ENCODE results near the gene TMUB2. TPM values are rescaled to one million over a fixed set of nuclear protein-coding genes. Genes with fewer than 3 reads are reported as not detected.

TMUB2 gene
- total and polyA plus RNA-seq, 2 of the 13 experiments (the other 11 are each of a cell fraction or from before 2014, with no cell fraction given): 26.9 to 50.8 TPM

DNA sequence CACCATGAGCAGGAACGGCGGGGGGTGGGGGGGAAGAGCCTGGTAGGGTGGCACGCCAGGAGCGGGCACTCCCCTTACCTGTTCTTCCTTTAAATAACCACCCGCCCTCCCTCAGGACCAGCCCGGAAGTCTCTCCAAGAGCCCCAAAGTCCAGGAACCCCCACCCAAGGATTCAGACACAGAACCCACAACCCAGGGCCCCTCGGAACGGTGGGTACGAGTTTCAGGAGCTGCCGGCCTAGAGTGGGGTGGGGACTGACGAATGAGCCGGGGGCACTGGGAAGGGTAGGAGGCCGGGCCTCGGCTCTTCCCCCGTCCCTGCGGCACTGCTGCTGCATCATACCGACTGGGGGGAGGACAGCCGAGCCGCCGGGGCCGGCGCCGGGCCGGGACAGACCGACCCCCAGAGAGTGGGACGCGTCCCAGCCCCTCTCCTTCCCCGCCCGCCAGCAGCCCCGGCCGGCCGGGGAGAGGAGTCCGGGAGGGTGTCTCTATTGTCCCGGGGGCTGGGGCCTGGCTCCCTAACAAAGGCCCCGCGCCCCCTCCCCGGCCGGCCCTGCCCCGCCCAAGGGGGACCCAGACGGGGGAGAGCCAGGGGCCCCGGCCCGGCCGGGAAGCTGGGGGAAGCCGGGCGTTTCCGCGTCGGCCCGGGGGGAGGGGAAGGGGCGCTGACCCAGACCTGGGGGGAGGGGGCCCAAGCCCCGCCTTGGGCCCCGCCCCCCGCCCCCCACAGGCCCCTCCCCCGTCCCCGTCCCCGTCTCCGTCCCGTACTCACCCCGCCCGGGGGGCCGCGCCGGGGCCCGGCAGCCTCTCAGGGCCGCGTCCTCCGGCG lies 12.2 kb downstream of the TMUB2 start (continued):
- no peak for TF ChIP-seq SOX13 (IDR thresholded peaks at IDR 0.05)
- TF ChIP-seq SOX13 (CRISPR knock-in tag; conservative IDR thresholded peaks at IDR 0.05 in 1 of 2, IDR thresholded peaks at IDR 0.05 in 1 of 2): peak in 1 of 2 experiments; percentile 14; a peak in 1 of 4 replicates
- TF ChIP-seq ESRRA (CRISPR knock-in tag; IDR thresholded peaks at IDR 0.05; ENCODE audit: low read depth): no peak
- peak; percentile 43 for TF ChIP-seq SAP130 (CRISPR knock-in tag; IDR thresholded peaks at IDR 0.05; ENCODE audit: low read depth)
- no peak for TF ChIP-seq KLF11 (CRISPR knock-in tag; IDR thresholded peaks at IDR 0.05)
- TF ChIP-seq TCF12 (IDR thresholded peaks at IDR 0.05): no peak
- 0 out of 2 replicates have a peak, but pooled peaks have one; percentile 37 for TF ChIP-seq TCF12 (CRISPR knock-in tag; IDR thresholded peaks at IDR 0.05)
- TF ChIP-seq, protein P1, sequence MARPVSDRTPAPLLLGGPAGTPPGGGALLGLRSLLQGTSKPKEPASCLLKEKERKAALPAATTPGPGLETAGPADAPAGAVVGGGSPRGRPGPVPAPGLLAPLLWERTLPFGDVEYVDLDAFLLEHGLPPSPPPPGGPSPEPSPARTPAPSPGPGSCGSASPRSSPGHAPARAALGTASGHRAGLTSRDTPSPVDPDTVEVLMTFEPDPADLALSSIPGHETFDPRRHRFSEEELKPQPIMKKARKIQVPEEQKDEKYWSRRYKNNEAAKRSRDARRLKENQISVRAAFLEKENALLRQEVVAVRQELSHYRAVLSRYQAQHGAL (CRISPR knock-in tag; IDR thresholded peaks at IDR 0.05; ENCODE audit: not compliant biosample characterization): no peak
- no peak for TF ChIP-seq FOXP1 (IDR thresholded peaks at IDR 0.05)
- TF ChIP-seq FOXP1 (CRISPR knock-in tag; IDR thresholded peaks at IDR 0.05): no peak
- peak; percentile 82 for TF ChIP-seq AKAP8 (CRISPR knock-in tag; IDR thresholded peaks at IDR 0.05)
- TF ChIP-seq ZMYM3 (CRISPR knock-in tag; IDR thresholded peaks at IDR 0.05): no peak
- TF ChIP-seq, protein P2, sequence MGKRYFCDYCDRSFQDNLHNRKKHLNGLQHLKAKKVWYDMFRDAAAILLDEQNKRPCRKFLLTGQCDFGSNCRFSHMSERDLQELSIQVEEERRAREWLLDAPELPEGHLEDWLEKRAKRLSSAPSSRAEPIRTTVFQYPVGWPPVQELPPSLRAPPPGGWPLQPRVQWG (CRISPR knock-in tag; IDR thresholded peaks at IDR 0.05; ENCODE audit: borderline replicate concordance, low read depth): no peak
- TF ChIP-seq PHF21A (CRISPR knock-in tag; IDR thresholded peaks at IDR 0.05): no peak
- no peak for TF ChIP-seq CBX5 (CRISPR knock-in tag; IDR thresholded peaks at IDR 0.05; ENCODE audit: borderline replicate concordance)
- no peak for TF ChIP-seq ZNF224 (CRISPR knock-in tag; IDR thresholded peaks at IDR 0.05)
- TF ChIP-seq, protein P3, sequence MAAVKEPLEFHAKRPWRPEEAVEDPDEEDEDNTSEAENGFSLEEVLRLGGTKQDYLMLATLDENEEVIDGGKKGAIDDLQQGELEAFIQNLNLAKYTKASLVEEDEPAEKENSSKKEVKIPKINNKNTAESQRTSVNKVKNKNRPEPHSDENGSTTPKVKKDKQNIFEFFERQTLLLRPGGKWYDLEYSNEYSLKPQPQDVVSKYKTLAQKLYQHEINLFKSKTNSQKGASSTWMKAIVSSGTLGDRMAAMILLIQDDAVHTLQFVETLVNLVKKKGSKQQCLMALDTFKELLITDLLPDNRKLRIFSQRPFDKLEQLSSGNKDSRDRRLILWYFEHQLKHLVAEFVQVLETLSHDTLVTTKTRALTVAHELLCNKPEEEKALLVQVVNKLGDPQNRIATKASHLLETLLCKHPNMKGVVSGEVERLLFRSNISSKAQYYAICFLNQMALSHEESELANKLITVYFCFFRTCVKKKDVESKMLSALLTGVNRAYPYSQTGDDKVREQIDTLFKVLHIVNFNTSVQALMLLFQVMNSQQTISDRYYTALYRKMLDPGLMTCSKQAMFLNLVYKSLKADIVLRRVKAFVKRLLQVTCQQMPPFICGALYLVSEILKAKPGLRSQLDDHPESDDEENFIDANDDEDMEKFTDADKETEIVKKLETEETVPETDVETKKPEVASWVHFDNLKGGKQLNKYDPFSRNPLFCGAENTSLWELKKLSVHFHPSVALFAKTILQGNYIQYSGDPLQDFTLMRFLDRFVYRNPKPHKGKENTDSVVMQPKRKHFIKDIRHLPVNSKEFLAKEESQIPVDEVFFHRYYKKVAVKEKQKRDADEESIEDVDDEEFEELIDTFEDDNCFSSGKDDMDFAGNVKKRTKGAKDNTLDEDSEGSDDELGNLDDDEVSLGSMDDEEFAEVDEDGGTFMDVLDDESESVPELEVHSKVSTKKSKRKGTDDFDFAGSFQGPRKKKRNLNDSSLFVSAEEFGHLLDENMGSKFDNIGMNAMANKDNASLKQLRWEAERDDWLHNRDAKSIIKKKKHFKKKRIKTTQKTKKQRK (IDR thresholded peaks at IDR 0.05; ENCODE audit: low read length): no peak
- TF ChIP-seq KMT2B (CRISPR knock-in tag; IDR thresholded peaks at IDR 0.05): no peak
- TF ChIP-seq TP53 (CRISPR knock-in tag; conservative IDR thresholded peaks at IDR 0.05): no peak
- peak; percentile 43; the same call in 1 of the 2 replicates for TF ChIP-seq ZNF761 (CRISPR knock-in tag; conservative IDR thresholded peaks at IDR 0.05)
- TF ChIP-seq ZNF891 (CRISPR knock-in tag; IDR thresholded peaks at IDR 0.05): peak; percentile 81
- no peak for TF ChIP-seq TBP (CRISPR knock-in tag; IDR thresholded peaks at IDR 0.05)
- no peak; the same call in 1 of the 2 replicates for TF ChIP-seq NFE2L1 (CRISPR knock-in tag; IDR thresholded peaks at IDR 0.05; ENCODE audit: borderline replicate concordance)
- no peak for TF ChIP-seq ZFYVE20 (CRISPR knock-in tag; IDR thresholded peaks at IDR 0.05; ENCODE audit: borderline replicate concordance, low read depth)
- no peak for TF ChIP-seq ZNF468 (CRISPR knock-in tag; IDR thresholded peaks at IDR 0.05)
- TF ChIP-seq PRPF4 (IDR thresholded peaks at IDR 0.05; ENCODE audit: low read depth, low read length, poor library complexity, severe bottlenecking): no peak
- no peak for TF ChIP-seq ZNF296 (CRISPR knock-in tag; conservative IDR thresholded peaks at IDR 0.05)
- no peak for TF ChIP-seq MXI1 (IDR thresholded peaks at IDR 0.05; ENCODE audit: borderline replicate concordance, low read depth, low read length)

All from HepG2 (cell line).